SK-N-MC (cell line): Measurements from ENCODE around the gene TSHZ2.

Experiments used
- EZH2 ChIP-seq: fragments of 200-600 bp; sonication (generic); IDR thresholded peaks from one replicate; pipeline ENCODE4 v1.6.1; 2017; ENCODE audit warnings: antibody characterized with exemption
- POLR2AphosphoS5 ChIP-seq: IDR thresholded peaks from 2 replicates; pipeline ENCODE4 v1.6.1; 2012; ENCODE audit warnings: mild to moderate bottlenecking, low read depth, low read length, borderline replicate concordance

DNA sequence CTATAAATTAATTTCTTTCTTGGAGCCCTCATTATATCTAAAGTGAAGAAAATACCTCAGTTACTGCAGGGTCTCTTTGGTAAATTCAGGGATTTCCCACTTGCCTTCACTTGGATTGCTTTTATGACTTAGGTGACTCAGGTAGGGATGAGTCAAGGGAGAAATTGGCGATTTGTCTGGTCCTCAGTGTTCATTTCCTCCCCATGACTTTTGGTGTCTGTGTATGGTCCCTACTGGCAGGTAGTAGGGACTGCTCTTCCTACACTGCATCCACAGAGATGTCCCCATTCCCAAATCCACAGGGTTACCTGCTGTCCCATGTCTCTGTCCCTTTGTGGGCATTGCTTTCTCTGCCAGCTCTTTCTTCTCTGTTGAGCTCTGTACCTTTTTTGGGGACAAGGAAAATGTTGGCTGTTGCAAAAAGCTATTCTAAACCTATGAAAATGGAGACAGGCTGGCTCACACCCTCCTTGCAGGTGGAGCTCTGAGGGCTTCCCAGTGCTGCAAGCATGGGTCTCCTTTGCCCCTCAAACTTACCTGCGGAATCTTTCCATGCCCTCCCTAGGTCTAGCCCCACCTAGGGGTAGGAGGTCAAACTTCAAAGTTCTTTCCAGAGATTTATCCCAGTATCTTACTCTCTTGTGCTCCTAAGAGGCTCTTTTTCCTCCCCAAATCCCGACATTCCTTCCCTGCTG lies 409.6 kb downstream of the TSHZ2 start:
- TF ChIP-seq EZH2 (no peak), POLR2AphosphoS5 (no peak)
